Measurements from ENCODE around the gene ATP5PB. TPM values are rescaled to one million over a fixed set of nuclear protein-coding genes. Genes with fewer than 3 reads are reported as not detected.
A peak's percentile ranks its signal among the peaks of the same experiment; 100 is the strongest.

The ATP5PB gene
- total RNA-seq, 4 donors from 2014 or later: 91.2 to 176 (median 103) TPM

DNA sequence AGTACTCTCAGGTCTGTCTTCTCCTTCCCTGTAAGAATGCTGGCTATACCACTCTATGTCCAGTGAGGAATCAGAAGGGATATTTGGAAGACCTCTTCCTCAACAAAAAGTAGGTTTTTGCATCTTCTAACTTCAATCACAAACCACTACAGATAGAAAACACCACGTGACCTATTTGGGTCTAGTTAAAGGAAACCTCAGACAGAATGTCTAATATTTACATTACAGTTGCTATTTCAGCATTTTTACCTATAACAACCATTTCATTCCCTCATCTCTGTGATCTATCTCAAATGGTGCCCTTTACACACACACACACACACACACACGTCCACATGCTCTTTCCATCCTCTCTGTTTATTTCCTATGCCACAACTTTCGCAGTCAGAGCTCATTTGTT lies 62.1 kb downstream of the ATP5PB start:
- no peaks in the 10 kb centered on the region for H3K27me3 ChIP-seq
- H3K9me3 ChIP-seq: no peaks in the 10 kb centered on the region
- TF ChIP-seq POLR2A (IDR thresholded peaks at IDR 0.05) (no peak), EP300 (IDR thresholded peaks at IDR 0.05) (no peak)
- TF ChIP-seq, protein P1, sequence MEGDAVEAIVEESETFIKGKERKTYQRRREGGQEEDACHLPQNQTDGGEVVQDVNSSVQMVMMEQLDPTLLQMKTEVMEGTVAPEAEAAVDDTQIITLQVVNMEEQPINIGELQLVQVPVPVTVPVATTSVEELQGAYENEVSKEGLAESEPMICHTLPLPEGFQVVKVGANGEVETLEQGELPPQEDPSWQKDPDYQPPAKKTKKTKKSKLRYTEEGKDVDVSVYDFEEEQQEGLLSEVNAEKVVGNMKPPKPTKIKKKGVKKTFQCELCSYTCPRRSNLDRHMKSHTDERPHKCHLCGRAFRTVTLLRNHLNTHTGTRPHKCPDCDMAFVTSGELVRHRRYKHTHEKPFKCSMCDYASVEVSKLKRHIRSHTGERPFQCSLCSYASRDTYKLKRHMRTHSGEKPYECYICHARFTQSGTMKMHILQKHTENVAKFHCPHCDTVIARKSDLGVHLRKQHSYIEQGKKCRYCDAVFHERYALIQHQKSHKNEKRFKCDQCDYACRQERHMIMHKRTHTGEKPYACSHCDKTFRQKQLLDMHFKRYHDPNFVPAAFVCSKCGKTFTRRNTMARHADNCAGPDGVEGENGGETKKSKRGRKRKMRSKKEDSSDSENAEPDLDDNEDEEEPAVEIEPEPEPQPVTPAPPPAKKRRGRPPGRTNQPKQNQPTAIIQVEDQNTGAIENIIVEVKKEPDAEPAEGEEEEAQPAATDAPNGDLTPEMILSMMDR (IDR thresholded peaks at IDR 0.05): no peak
- no peaks in the 10 kb centered on the region for H3K36me3 ChIP-seq
- WGBS, 2 donors: 76 to 91% methylated on average over 3 of the region's 3 CpGs
- peak overlapping the region in 2 of 4 donors; percentile 85 to 90 for H3K27ac ChIP-seq
- DNase-seq (ENCODE audit: low spot score in 2 of 2): no peak
- H3K4me3 ChIP-seq: no peak overlapping the region
- peaks cover 0 to 97% (median 64%) of the 10 kb centered on the region in 4 donors for H3K4me1 ChIP-seq

Small RNAs within 50 kb of the gene (small RNA-seq; reads per million reads assigned to genes)
- gene RF00019: not detected
- gene RNU6-792P: not detected

Other genes with a start within 250 kb of the ATP5PB start
- gene DENND2D, start 248.8 kb upstream of the ATP5PB start, total RNA-seq: 10 to 100 TPM in 1 of 4 donors, 1 to 10 TPM in 3; 4.8 to 21.6 (median 8.2) TPM
- gene CHI3L2, start 221.8 kb upstream of the ATP5PB start, total RNA-seq: 10 to 100 TPM in 1 of 4 donors, 1 to 10 TPM in 3; 2.5 to 37.2 (median 6.1) TPM
- not detected for gene CHIA, start 158.6 kb upstream of the ATP5PB start, total RNA-seq
- 1 to 10 TPM; 1.2 to 9.6 (median 3.8) TPM for gene OVGP1, start 21.7 kb upstream of the ATP5PB start, total RNA-seq
- 10 to 100 TPM; 20.8 to 38.1 (median 30.4) TPM for gene WDR77, start 208 bp upstream of the ATP5PB start, total RNA-seq
- gene C1orf162, start 24.5 kb downstream of the ATP5PB start, total RNA-seq: 10 to 100 TPM; 19.4 to 59.1 (median 31.8) TPM
- 10 to 100 TPM in 2 of 4 donors, 1 to 10 TPM in 2; 5.3 to 17.5 (median 9.9) TPM for gene ADORA3, start 54.2 kb downstream of the ATP5PB start, total RNA-seq
- gene TMIGD3, start 54.2 kb downstream of the ATP5PB start, total RNA-seq: 1 to 10 TPM in 2 of 4 donors, under 1 TPM in 2; 0.59 to 9.6 (median 2.3) TPM
- gene RAP1A, start 170.3 kb downstream of the ATP5PB start, total RNA-seq: 10 to 100 TPM; 45.5 to 48.7 (median 46.8) TPM